Measurements from ENCODE around the gene SFMBT2.

Gene SFMBT2

DNA sequence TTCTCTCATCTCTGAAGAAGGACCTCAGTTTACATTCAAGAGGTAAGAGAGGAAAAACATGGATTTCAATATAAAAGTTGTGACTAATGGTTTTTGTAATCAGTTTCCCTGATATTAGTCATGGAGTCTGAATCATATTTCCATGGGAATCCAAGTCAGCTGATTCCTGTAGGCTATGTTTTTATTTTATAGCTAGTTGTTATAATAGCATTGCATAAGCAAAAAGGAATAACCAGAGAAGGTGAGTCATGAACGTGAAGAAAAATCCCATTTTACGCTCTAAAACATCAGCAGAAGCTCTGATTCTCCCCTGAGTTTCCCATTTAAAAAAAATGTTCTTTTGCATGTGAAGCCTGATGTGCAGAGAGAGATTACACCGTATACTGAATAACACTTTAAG is 299.3 kb downstream of the SFMBT2 start:
- Histone ChIP-seq H3K4me3 (ENCODE audit: low read length) (no peak overlapping the region), H3K27ac (ENCODE audit: low read length) (no peak overlapping the region), H3K36me3 (ENCODE audit: insufficient read depth, low read depth, low read length) (no peaks in the 10 kb centered on the region), H3K27me3 (ENCODE audit: insufficient read depth, low read length) (no peaks in the 10 kb centered on the region), H3K9me3 (ENCODE audit: insufficient read depth, low read depth, low read length) (no peaks in the 10 kb centered on the region), H3K4me1 (ENCODE audit: insufficient read depth, low read length) (no peaks in the 10 kb centered on the region), H3K9ac (ENCODE audit: low read depth, low read length) (no peak overlapping the region)

DNA sequence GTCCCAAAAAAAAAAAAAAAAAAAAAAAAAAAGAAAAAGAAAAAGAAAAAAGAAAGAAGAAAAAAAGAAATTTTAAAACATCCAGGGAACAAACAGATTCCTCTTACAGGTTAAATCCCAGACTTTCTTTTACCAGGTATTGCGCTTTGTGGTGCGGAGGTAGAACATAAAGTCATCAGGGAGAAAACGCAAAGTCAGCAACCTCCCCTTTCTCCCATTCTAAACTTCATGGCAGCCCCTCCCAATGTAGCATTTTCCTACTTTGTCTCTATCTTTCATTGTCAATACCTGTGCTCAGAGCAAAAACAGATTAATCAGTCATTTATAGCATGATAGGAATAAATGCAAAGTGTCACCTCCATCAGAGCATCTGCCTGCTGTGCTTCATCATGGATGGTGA is 299.7 kb downstream of the SFMBT2 start:
- Histone ChIP-seq H3K27ac (ENCODE audit: low read length) (no peak overlapping the region), H3K4me3 (ENCODE audit: low read length) (no peak overlapping the region), H3K4me1 (ENCODE audit: insufficient read depth, low read length) (no peaks in the 10 kb centered on the region), H3K9me3 (ENCODE audit: insufficient read depth, low read depth, low read length) (no peaks in the 10 kb centered on the region), H3K9ac (ENCODE audit: low read depth, low read length) (no peak overlapping the region), H3K36me3 (ENCODE audit: insufficient read depth, low read depth, low read length) (no peaks in the 10 kb centered on the region), H3K27me3 (ENCODE audit: insufficient read depth, low read length) (no peaks in the 10 kb centered on the region)
